Measurements from ENCODE around the gene MORN1.

The MORN1 gene

GRCh38 chr1:2312515-2313301 lies 78.6 kb downstream of the MORN1 start:
- TF ChIP-seq CTCF (IDR thresholded peaks at IDR 0.05; ENCODE audit: low read depth, low read length), result no peak
- DNase-seq, result no peak
- H3K4me1 ChIP-seq, result peaks cover 4% of the 10 kb centered on the region; the same call in 1 of the 2 replicates
- H3K36me3 ChIP-seq, result no peaks in the 10 kb centered on the region
- no peaks in the 10 kb centered on the region for H3K9me3 ChIP-seq
- no peak overlapping the region for H3K4me3 ChIP-seq (ENCODE audit: low read depth, low read length)
- no peaks in the 10 kb centered on the region for H3K27me3 ChIP-seq

- Histone ChIP-seq H3K4me3 (ENCODE audit: low read depth, low read length) (no peak overlapping the region), H3K36me3 (no peaks in the 10 kb centered on the region), H3K4me1 (peaks cover 4% of the 10 kb centered on the region; the same call in 1 of the 2 replicates), H3K27me3 (no peaks in the 10 kb centered on the region), H3K9me3 (no peaks in the 10 kb centered on the region)
- DNase-seq, result no peak
- no peak for TF ChIP-seq CTCF (IDR thresholded peaks at IDR 0.05; ENCODE audit: low read depth, low read length)
Observed at GRCh38 chr1:2312160-2312514, 79.2 kb downstream of the MORN1 start.

- H3K36me3 ChIP-seq, result no peaks in the 10 kb centered on the region
- no peaks in the 10 kb centered on the region for H3K27me3 ChIP-seq
- no peaks in the 10 kb centered on the region for H3K9me3 ChIP-seq
- no peak overlapping the region for H3K4me3 ChIP-seq (ENCODE audit: low read depth, low read length)
- H3K4me1 ChIP-seq, result peaks cover 4% of the 10 kb centered on the region; the same call in 1 of the 2 replicates
- 0 out of 2 replicates have a peak, but pooled peaks have one; percentile 21 for TF ChIP-seq CTCF (IDR thresholded peaks at IDR 0.05; ENCODE audit: low read depth, low read length)
- peak; percentile 57 for DNase-seq
Observed at GRCh38 chr1:2311184-2312032, 79.9 kb downstream of the MORN1 start.

- H3K27me3 ChIP-seq, result no peaks in the 10 kb centered on the region
- DNase-seq, result no peak
- H3K4me3 ChIP-seq (ENCODE audit: low read depth, low read length), result no peak overlapping the region
- no peaks in the 10 kb centered on the region for H3K36me3 ChIP-seq
- no peaks in the 10 kb centered on the region; the same call in 1 of the 2 replicates for H3K4me1 ChIP-seq
- no peaks in the 10 kb centered on the region for H3K9me3 ChIP-seq
- TF ChIP-seq CTCF (IDR thresholded peaks at IDR 0.05; ENCODE audit: low read depth, low read length), result no peak
Observed at GRCh38 chr1:2310332-2311183, 80.8 kb downstream of the MORN1 start.

- Histone ChIP-seq H3K27me3 (no peaks in the 10 kb centered on the region), H3K9me3 (no peaks in the 10 kb centered on the region), H3K36me3 (no peaks in the 10 kb centered on the region)
Observed at GRCh38 chr1:2308844-2309243, 82.5 kb downstream of the MORN1 start.

More at GRCh38 chr1:2308844-2309243, 82.5 kb downstream of the MORN1 start:
- Histone ChIP-seq H3K4me3 (ENCODE audit: low read depth, low read length) (no peak overlapping the region), H3K4me1 (no peaks in the 10 kb centered on the region)
- no peak for TF ChIP-seq CTCF (IDR thresholded peaks at IDR 0.05; ENCODE audit: low read depth, low read length)
- DNase-seq, result no peak

Measured in BE2C (cell line).